Measurements from ENCODE around the gene POU3F3. TPM values are rescaled to one million over a fixed set of nuclear protein-coding genes. Genes with fewer than 3 reads are reported as not detected.
A peak's percentile ranks its signal among the peaks of the same experiment; 100 is the strongest.

POU3F3 gene
- total RNA-seq, 2 experiments from 2014 or later = not detected

DNA sequence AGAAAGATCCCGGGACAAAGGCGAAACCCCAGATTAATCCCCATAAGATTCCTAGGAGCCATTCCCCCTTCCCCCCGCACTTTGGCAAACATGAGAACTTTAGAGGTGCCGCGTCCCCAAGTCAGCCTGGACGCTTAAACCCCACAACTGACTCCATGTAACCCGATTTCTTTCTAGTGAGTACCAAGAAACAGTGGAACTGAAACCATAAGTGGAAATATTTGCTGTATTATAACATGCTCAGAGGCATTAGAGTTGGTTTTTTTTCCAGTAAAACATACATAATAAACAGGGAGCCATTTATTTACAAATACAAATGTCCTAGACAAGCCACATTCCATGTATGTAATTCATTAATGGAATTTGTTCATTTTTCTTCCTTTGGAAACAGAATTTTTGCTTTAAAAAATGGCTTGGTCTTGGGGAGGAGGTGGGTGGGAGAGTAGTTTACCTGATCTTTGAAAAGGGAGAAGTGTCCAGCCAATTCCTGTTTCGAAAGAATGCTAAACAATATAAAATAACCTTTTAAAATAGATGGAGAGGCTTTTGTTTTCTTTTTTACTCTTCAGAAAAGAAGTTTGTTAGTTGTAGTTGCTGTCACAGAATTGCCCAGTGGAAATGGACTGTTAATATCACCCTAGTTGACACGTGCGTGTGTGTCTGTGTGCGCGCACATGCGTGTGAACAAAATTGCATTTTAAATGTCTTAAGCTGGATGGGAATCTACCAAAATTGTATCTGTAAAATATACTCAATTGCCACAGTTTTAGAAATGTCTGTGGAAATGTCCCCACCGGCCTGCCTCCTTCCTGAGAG is 10.6 kb downstream of the POU3F3 start:
- intact Hi-C loops (cut with micrococcal nuclease) = loop anchor here (10.0 kb wide), 1 partner anchor 1890 kb away; no protein-coding TSS in a partner anchor
- CTCF ChIA-PET = interaction anchor here (1.4 kb wide), 1 partner anchor 18 kb away, joined by 4 read pairs; no protein-coding TSS in a partner anchor
- peaks cover 2% of the 10 kb centered on the region for H3K36me3 Mint-ChIP-seq (ENCODE audit: low read depth)
- H3K9me3 Mint-ChIP-seq = peaks cover 2% of the 10 kb centered on the region
- no peak for DNase-seq
- peaks cover 6% of the 10 kb centered on the region for H3K4me1 Mint-ChIP-seq (ENCODE audit: low read depth)
- no peak overlapping the region for H3K27ac Mint-ChIP-seq
- H3K4me3 Mint-ChIP-seq = no peak overlapping the region
- peaks cover 83% of the 10 kb centered on the region for H3K27me3 Mint-ChIP-seq (ENCODE audit: low read depth)

DNA sequence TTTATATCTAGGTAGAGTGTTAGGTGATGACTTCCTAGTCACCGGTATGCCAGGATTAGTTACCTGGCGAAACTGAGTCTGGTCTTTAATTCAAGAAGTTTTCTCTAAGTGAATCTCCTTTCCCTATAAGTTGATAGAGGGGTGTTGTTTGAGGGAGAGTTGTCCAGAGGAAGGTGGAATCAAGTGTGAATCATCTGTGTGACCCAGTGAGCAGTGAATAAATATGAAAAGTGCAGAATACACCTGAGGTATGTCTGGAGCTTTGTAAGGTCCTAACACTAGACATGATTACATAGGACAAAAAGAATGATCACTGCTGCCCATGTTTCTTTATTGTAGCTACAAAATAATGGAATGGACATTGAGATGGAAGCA is 11.2 kb downstream of the POU3F3 start:
- Mint-ChIP-seq H3K27ac (no peak overlapping the region), H3K4me3 (no peak overlapping the region), H3K4me1 (ENCODE audit: low read depth) (peaks cover 6% of the 10 kb centered on the region), H3K36me3 (ENCODE audit: low read depth) (peaks cover 2% of the 10 kb centered on the region), H3K9me3 (no peaks in the 10 kb centered on the region), H3K27me3 (ENCODE audit: low read depth) (peaks cover 81% of the 10 kb centered on the region)
- no peak for DNase-seq
- CTCF ChIA-PET = interaction anchor here (1.4 kb wide), 1 partner anchor 18 kb away, joined by 4 read pairs; no protein-coding TSS in a partner anchor
- intact Hi-C loops (cut with micrococcal nuclease) = loop anchor here (10.0 kb wide), 1 partner anchor 1890 kb away; no protein-coding TSS in a partner anchor

- CTCF ChIA-PET = interaction anchor here (2.5 kb wide), 1 partner anchor 16 kb away, joined by 19 read pairs; no protein-coding TSS in a partner anchor
- peaks cover 6% of the 10 kb centered on the region for H3K4me1 Mint-ChIP-seq (ENCODE audit: low read depth)
- peaks cover 2% of the 10 kb centered on the region for H3K36me3 Mint-ChIP-seq (ENCODE audit: low read depth)
- intact Hi-C loops (cut with micrococcal nuclease) = loop anchor here (10.0 kb wide), 1 partner anchor 1891 kb away; no protein-coding TSS in a partner anchor
- no peak overlapping the region for H3K4me3 Mint-ChIP-seq
- no peak for DNase-seq
- H3K27ac Mint-ChIP-seq = no peak overlapping the region
- peaks cover 83% of the 10 kb centered on the region for H3K27me3 Mint-ChIP-seq (ENCODE audit: low read depth)
- no peaks in the 10 kb centered on the region for H3K9me3 Mint-ChIP-seq
Observed at GRCh38 chr2:104866122-104866864, 12.4 kb downstream of the POU3F3 start.

DNA sequence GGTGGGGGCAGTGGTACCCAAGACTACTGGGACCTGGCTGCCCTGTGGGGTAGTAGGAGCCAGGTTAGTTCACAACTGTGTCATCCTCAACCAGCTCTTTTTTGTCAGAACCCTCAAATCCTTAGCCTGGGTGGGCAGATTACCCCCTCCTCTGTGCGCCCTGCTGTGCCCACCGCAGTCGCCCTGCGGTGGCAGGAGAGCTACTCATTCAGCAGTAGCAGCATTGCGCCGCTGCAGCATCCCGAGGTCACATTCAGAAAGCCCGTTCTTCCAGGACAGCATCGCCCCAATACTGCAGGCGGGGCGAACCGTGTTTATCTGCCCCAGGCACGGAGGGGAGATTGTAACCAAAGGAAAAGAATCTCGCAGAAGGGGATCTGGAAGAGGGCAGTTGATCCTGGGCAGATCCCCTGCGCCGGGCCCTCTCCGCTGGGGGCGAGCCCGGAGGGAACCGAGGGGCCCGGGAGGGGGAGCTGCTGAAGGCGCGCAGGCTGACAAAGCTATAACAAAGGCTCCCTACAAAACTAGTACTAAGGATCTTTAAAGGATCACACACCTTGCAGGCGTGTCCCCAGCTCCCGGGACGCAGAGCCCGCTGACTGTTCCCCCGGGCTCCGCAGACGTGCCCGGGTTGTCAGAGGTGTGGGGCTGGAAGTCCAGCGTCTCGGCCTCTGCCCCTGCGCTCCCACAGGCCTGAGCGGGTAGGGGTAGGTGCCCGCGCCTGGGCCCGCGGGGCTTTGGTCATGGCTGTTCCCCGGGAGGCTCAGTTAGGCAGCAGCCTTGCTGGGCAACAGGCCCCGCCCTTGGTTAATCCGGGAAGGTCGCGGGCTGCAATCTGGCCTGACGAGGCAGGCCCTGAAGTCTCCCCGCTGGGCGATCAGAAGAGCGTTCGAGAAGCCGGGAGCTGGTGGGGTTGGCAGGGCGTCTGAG is 13.2 kb downstream of the POU3F3 start:
- DNase-seq = no peak
- peaks cover 83% of the 10 kb centered on the region for H3K27me3 Mint-ChIP-seq (ENCODE audit: low read depth)
- peaks cover under 1% of the 10 kb centered on the region for H3K36me3 Mint-ChIP-seq (ENCODE audit: low read depth)
- CTCF ChIA-PET = interaction anchor here (2.5 kb wide), 1 partner anchor 17 kb away, joined by 19 read pairs; no protein-coding TSS in a partner anchor
- intact Hi-C loops (cut with micrococcal nuclease) = loop anchor here (10.0 kb wide), 1 partner anchor 1892 kb away; no protein-coding TSS in a partner anchor
- H3K4me3 Mint-ChIP-seq = no peak overlapping the region
- peaks cover 8% of the 10 kb centered on the region for H3K4me1 Mint-ChIP-seq (ENCODE audit: low read depth)
- H3K9me3 Mint-ChIP-seq = no peaks in the 10 kb centered on the region
- no peak overlapping the region for H3K27ac Mint-ChIP-seq

GRCh38 chr2:104867813-104868504 is 14.0 kb downstream of the POU3F3 start:
- intact Hi-C loops (cut with micrococcal nuclease) = loop anchor here (10.0 kb wide), 1 partner anchor 1893 kb away; no protein-coding TSS in a partner anchor
- Mint-ChIP-seq H3K36me3 (ENCODE audit: low read depth) (no peaks in the 10 kb centered on the region), H3K9me3 (no peaks in the 10 kb centered on the region), H3K27ac (no peak overlapping the region), H3K4me1 (ENCODE audit: low read depth) (peaks cover 9% of the 10 kb centered on the region), H3K27me3 (ENCODE audit: low read depth) (peaks cover 89% of the 10 kb centered on the region), H3K4me3 (no peak overlapping the region)
- CTCF ChIA-PET = interaction anchor here (2.5 kb wide), 1 partner anchor 18 kb away, joined by 19 read pairs; no protein-coding TSS in a partner anchor
- no peak for DNase-seq

GRCh38 chr2:104868505-104868866 is 14.6 kb downstream of the POU3F3 start:
- Mint-ChIP-seq H3K27me3 (ENCODE audit: low read depth) (peaks cover 86% of the 10 kb centered on the region), H3K36me3 (ENCODE audit: low read depth) (no peaks in the 10 kb centered on the region), H3K9me3 (no peaks in the 10 kb centered on the region), H3K4me3 (no peak overlapping the region), H3K4me1 (ENCODE audit: low read depth) (peaks cover 9% of the 10 kb centered on the region), H3K27ac (no peak overlapping the region)
- no peak for DNase-seq
- intact Hi-C loops (cut with micrococcal nuclease) = loop anchor here (10.0 kb wide), 1 partner anchor 1894 kb away; no protein-coding TSS in a partner anchor
- CTCF ChIA-PET = interaction anchor here (2.5 kb wide), 1 partner anchor 18 kb away, joined by 19 read pairs; no protein-coding TSS in a partner anchor

- Mint-ChIP-seq H3K36me3 (ENCODE audit: low read depth) (no peaks in the 10 kb centered on the region), H3K27me3 (ENCODE audit: low read depth) (peaks cover 87% of the 10 kb centered on the region), H3K4me1 (ENCODE audit: low read depth) (peaks cover 9% of the 10 kb centered on the region), H3K9me3 (no peaks in the 10 kb centered on the region), H3K27ac (no peak overlapping the region), H3K4me3 (no peak overlapping the region)
- CTCF ChIA-PET = interaction anchor here (1.6 kb wide), 1 partner anchor 21 kb away, joined by 5 read pairs; no protein-coding TSS in a partner anchor
- intact Hi-C loops (cut with micrococcal nuclease) = loop anchor here (5.0 to 10.0 kb wide), 2 partner anchors 33 to 456 kb away; no protein-coding TSS in a partner anchor
- DNase-seq = no peak
Observed at GRCh38 chr2:104870100-104870975, 16.4 kb downstream of the POU3F3 start.

- H3K9me3 Mint-ChIP-seq = no peaks in the 10 kb centered on the region
- no peak overlapping the region for H3K27ac Mint-ChIP-seq
- CTCF ChIA-PET = interaction anchor here (0.6 to 2.7 kb wide), 3 partner anchors 17 to 24 kb away, joined by 3 to 7 read pairs (median 3); no protein-coding TSS in a partner anchor
- no peak for DNase-seq
- intact Hi-C loops (cut with micrococcal nuclease) = loop anchor here (5.0 to 10.0 kb wide), 2 partner anchors 34 to 457 kb away; no protein-coding TSS in a partner anchor
- H3K27me3 Mint-ChIP-seq (ENCODE audit: low read depth) = peaks cover 77% of the 10 kb centered on the region
- H3K4me1 Mint-ChIP-seq (ENCODE audit: low read depth) = peaks cover 9% of the 10 kb centered on the region
- H3K36me3 Mint-ChIP-seq (ENCODE audit: low read depth) = no peaks in the 10 kb centered on the region
- no peak overlapping the region for H3K4me3 Mint-ChIP-seq
Observed at GRCh38 chr2:104871649-104871971, 17.7 kb downstream of the POU3F3 start.

DNA sequence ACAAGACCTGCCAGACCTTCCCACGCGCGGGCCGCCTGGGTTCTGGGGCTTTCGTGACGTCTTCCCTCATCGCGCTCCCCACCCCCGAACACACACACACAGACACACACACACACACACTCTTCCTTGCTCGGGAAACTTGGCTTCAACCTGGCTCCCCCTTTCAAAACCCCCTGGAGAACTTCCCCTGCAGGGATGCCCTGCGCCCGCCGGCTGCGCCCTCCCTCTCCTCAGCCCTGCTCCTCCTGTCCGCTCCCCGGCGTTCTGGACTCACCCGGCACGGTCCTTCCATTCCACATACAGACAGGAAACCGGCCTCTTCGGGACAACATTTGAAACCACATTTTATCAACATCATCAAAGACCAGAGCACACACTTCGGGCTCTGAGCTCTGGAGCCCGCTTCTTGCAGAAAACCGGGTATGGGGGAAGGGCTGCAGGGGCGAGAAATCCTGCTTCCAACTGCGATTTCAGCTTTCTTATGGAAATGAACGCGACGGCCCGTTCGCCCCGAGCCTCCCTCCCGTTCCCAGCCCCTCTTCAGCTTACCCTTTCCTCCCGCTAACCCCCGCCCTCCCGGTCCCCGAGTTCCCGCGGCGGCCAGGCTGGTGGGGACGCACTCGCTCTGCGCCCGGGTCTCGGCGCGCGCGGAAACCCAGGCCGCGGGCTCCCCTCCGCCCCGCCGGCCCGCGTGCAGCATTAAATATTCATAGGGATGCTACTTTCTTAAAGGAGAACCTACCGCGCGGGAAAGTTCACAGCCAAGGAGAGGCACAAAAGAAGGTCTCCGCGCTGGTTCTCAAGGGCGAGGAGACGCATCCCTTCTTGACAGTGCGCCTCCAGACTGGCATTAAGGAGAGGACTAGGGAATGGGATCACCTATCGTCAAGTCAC is 18.3 kb downstream of the POU3F3 start:
- Mint-ChIP-seq H3K9me3 (no peaks in the 10 kb centered on the region), H3K27me3 (ENCODE audit: low read depth) (peaks cover 76% of the 10 kb centered on the region), H3K27ac (no peak overlapping the region), H3K36me3 (ENCODE audit: low read depth) (no peaks in the 10 kb centered on the region), H3K4me3 (peak overlapping the region; percentile 62), H3K4me1 (ENCODE audit: low read depth) (peaks cover 9% of the 10 kb centered on the region)
- CTCF ChIA-PET = interaction anchor here (1.3 to 2.7 kb wide), 2 partner anchors 22 to 25 kb away, joined by 3 to 7 read pairs; no protein-coding TSS in a partner anchor
- intact Hi-C loops (cut with micrococcal nuclease) = loop anchor here (2.0 to 10.0 kb wide), 3 partner anchors 19 to 457 kb away; no protein-coding TSS in a partner anchor
- DNase-seq = no peak
